NCI-H345 treated with DMSO at 0.1 percent for 48 hours (cell line): ENCODE results near the gene LMAN2L.
"Not testable (repeated sequence)": the region's sequence is repeated elsewhere in the genome, so short reads cannot be mapped to it uniquely, and the experiment has no call there.

ENCODE experiments used
- DNase-seq: peaks from one replicate; lab custom pipeline; 2025; ENCODE audit not compliant: unreplicated experiment; lab: John Stamatoyannopoulos, UW

Gene LMAN2L

GRCh38 chr2:96688649-96689430, 51.0 kb downstream of the LMAN2L start:
- DNase-seq, result no peak

DNA sequence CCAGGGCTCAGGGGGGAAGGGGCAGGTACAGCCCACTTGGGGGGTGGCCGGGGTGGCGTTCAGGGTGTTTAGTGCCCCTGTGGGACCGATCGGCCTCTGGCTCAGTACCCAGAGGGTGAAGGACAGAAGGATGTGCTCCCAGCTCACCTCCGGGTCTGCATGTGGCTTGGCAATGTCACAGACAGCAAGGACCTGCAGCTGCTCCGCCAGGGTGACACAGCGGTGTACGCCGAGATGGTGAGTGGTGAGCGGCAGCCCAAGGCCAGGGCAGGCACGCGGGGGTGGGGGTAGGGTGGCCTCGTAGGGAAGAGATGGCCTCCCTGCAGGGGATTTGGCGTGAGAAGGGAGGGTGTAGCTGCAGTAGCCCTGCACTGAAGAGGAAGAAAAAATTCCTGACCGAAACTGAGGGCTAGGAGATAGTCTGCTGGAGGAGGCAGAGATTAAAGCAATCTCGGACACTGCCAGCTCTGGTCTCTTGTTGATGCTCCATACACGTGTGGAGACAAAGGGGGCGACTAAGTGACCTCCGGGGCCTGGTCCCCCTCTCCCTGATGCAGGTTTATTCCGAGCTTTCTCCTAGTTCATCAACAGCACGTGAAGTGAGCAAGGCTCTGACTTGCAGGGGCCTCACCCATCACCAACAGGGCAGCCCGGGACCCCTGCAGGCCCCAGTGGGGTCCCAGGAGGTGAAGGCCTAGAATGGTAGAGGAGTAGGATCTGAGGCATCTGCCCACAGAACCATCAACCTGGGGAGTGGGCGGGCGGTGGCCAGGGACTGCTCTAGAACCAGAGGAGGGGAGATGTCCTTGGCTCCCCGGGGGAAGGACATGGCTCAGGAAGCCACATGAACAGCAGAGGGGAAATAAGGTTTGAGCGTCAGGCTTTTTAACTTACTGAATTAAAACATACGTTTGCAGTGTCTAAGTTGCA, 51.9 kb downstream of the LMAN2L start:
- no peak for DNase-seq

GRCh38 chr2:96687266-96687665, 52.6 kb downstream of the LMAN2L start:
- DNase-seq, result no peak

DNA sequence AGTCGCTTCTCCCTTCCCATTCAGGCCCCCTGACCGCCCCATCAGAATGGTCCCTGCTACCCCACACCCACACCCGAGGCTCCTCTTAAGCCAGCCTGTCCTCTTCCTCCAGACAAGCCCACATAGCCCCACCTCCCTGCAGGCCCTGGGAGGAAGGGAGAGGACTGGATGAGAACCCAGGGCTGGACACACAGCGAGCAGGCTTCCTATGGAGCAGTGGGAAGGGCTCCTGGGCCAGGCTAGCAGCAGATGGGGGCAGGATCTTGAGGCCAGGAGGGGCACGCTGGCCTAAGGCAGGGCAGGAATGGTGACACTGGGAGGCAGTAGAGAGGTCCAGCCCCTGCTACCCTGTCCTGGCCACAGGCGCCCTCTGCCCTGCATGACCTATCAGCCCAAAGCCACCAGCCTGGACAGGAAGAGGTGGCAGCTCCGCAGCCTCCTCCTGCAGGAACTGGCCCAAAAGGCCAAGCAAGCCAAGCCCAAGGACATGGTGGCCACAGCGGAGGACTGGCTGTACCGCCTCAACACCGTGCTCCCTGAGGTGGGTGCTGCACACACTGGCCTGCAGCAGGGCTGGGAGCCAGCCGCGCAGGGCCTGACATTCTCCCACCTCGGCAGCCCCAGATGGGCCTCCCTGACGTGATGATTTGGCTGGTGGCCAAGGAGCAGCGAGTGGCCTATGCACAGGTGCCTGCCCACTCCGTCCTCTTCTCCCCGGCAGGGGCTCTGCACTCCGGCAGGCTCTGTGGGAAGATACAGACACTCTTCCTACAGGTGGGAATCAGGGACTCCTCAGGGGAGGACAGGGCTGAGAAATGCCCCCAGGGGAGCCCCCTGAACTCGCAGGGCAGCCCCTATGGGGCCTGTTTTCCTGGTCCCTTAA, 54.0 kb downstream of the LMAN2L start:
- peak; percentile 67 for DNase-seq

- DNase-seq, result peak; percentile 33
Measured at GRCh38 chr2:96684883-96685576, 54.8 kb downstream of the LMAN2L start.

GRCh38 chr2:96683972-96684820, 55.7 kb downstream of the LMAN2L start:
- DNase-seq, result no peak

DNA sequence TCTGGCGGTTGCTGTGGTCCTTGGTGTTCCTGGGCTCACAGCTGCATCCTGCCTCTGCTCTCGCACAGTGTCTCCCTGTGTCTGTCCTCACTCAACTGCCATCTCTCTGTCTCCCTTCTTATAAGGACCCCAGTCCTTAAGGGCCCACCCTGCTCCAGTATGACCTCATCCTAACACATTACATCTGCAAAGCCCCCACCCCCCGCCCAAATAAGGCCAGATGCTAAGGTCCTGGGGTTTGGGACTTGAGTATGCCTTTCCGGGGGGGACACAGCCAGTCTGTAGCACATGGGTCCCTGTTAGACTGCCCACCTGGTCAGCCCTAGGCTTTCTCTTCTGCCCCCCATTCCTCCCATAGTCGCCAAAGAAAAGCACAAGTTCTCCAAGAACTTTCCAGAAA, 56.6 kb downstream of the LMAN2L start:
- DNase-seq, result no peak

GRCh38 chr2:96681540-96681939, 58.3 kb downstream of the LMAN2L start:
- no peak for DNase-seq

DNA sequence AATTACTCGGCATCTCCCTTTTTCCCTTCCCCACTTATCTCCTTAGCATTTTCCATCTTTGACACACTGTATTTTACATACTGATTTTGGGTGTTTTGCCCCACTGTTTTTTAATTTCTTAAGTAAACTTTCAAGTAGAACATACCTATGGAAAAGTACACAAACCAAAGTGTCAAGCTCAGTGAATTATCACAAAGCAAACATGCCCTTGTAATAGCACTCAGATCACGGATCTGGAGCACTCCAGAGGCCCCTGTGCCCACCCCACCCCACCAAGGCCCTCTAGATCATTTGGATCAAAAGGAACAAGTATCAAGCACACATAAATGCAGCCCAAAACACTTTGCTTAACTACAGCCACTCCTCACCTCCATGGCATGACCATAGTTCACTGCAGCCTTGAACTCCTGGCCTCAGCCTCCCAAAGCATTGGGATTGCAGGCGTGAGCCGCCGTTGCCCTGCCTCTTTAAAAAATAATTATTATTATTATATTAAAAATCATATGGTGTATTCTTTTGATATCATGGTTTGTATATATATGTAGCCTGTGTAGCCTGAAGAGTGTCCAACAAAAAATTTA, 59.2 kb downstream of the LMAN2L start:
- DNase-seq, result no peak

DNA sequence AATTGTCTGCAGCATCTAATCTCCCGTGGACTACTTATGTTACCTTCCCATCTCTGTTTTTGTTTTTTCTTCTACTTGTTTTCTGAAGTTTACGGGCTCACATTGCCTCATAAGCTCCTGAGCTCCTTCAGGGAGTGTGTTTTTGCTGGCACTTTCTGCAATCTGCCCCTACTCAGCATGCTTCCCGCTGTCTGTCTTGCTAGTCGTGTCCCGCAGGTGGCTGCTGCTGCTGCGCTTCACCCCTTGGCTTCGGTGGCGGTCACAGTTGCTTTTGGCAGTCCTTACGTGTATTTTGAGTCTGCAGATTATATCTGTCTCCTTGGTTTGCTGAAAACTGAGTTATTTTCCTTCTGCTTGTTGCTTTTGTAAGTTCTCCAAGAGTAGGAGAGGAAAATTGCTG, 60.0 kb downstream of the LMAN2L start:
- DNase-seq, result no peak

GRCh38 chr2:96669539-96670215, 70.2 kb downstream of the LMAN2L start:
- DNase-seq, result no peak

DNA sequence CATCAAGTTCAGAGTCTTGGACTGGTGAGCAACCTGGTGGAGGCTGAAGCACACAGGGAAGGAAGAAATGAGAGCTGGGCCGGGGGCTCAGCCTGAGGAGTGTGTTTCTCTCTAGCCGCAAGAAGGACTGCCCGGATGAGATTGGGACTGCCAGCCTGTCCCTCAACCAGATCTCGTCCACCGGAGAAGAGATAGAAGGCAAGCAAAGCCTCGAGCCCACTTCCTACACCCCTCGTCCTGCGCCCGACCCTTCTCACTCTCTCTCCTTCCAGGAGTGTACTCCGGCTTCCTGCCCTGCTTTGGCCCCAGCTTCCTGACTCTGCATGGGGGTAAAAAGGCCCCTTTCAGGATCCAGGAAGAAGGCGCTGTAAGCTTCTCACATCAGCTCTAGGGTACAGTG, 71.1 kb downstream of the LMAN2L start:
- DNase-seq, result no peak

GRCh38 chr2:96665717-96666116, 74.1 kb downstream of the LMAN2L start:
- DNase-seq, result not testable (repeated sequence)

DNA sequence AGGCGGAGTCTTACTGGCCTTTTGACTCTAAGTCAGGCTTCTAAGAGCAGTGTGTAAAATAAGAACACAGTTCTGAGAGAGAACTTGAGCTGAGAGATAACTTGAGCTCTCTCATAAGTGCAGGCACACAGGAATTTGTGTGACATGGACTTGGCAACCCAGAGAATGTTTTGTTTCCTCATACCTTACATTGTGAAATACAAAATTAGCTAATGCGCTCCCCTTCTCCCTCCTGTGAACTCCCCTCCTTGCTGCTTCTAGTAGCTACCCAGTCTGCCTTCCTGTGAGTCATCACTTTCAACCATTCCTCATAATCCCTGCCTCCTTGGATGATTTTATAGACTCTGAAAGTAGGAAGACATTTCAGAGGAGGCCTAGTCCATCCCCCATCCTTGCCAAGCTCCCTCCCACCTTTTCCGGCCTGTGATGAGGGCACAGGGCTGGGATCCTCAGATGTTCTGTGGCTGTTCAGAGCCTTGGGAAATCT, 74.7 kb downstream of the LMAN2L start:
- DNase-seq, result no peak

GRCh38 chr2:96664366-96664925, 75.4 kb downstream of the LMAN2L start:
- DNase-seq, result no peak

- DNase-seq, result no peak
Measured at GRCh38 chr2:96663829-96664228, 76.0 kb downstream of the LMAN2L start.

GRCh38 chr2:96663177-96663576, 76.7 kb downstream of the LMAN2L start:
- DNase-seq, result no peak

DNA sequence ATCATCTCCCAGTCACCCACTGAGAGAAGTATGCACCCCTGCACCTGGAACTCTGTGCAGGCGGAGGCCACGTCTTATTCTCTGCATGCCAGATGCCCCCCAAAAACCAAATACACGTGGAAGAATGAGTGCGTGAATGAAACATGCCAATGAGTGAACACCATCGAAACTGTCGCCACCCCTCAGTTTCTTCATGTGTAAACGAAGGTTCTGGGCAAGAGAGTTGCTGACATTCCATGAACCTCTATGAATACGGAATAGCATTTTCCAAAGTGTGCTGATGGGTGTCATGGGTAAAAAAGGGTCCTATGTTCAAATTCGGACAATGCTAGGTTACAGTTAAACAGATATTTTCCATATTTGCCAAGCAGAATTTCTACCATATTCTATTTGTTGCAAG, 77.5 kb downstream of the LMAN2L start:
- DNase-seq, result no peak
